WTC11 (cell line): ENCODE data around the gene GJC1. TPM values are rescaled to one million over a fixed set of nuclear protein-coding genes. Genes with fewer than 3 reads are reported as not detected.

Experiments used
- ATAC-seq: fragments of 200-7000 bp; cut with Tn5 transposase; 2 replicates; pipeline ENCODE4 v1.10.0; 2021; ENCODE audit warnings: mild to moderate bottlenecking, moderate library complexity
- CTCF ChIA-PET: fragments of 300-600 bp; sonication (Branson Sonifier 250); formaldehyde crosslinking; loops from one replicate; lab custom pipeline; 2021; ENCODE audit warnings: antibody characterized with exemption; lab: Charles Lee
- POLR2A ChIA-PET: fragments of 350-600 bp; sonication (Branson Sonifier 250); formaldehyde crosslinking; loops from one replicate; lab custom pipeline; 2021; ENCODE audit warnings: antibody characterized with exemption; lab: Charles Lee
- DNase-seq: peaks from one replicate; pipeline ENCODE4 v3.0.0; 2021; ENCODE audit warnings: low spot score
- H3K27ac Mint-ChIP-seq: 2 replicates; pipeline ENCODE4 v1.8.0; 2021; ENCODE audit warnings: mixed read lengths
- H3K27me3 Mint-ChIP-seq: 2 replicates; pipeline ENCODE4 v1.8.0; 2021; ENCODE audit warnings: low read depth, mild to moderate bottlenecking, moderate library complexity, mixed read lengths
- H3K36me3 Mint-ChIP-seq: 2 replicates; pipeline ENCODE4 v1.8.0; 2021; ENCODE audit warnings: mixed read lengths
- H3K4me1 Mint-ChIP-seq: 2 replicates; pipeline ENCODE4 v1.8.0; 2022; ENCODE audit warnings: mixed read lengths
- H3K4me3 Mint-ChIP-seq: 2 replicates; pipeline ENCODE4 v1.8.0; 2021; ENCODE audit warnings: mild to moderate bottlenecking, moderate library complexity, mixed read lengths
- H3K9me3 Mint-ChIP-seq: 2 replicates; pipeline ENCODE4 v1.8.0; 2021; ENCODE audit warnings: mixed read lengths
- ATF1 ChIP-seq: sonication (generic); formaldehyde crosslinking; IDR thresholded peaks from 2 replicates; pipeline ENCODE4 v1.8.1; 2023; ENCODE audit warnings: mild to moderate bottlenecking, moderate library complexity, missing genetic modification reagents
- CREB1 ChIP-seq: sonication (generic); formaldehyde crosslinking; IDR thresholded peaks from 2 replicates; pipeline ENCODE4 v1.8.0; 2023; ENCODE audit warnings: mild to moderate bottlenecking, missing genetic modification reagents
- FOXP1 ChIP-seq: sonication (generic); formaldehyde crosslinking; IDR thresholded peaks from 2 replicates; pipeline ENCODE4 v1.8.0; 2022; ENCODE audit warnings: missing genetic modification reagents, mild to moderate bottlenecking, moderate library complexity, borderline replicate concordance
- JUN ChIP-seq: sonication (generic); formaldehyde crosslinking; IDR thresholded peaks from 2 replicates; pipeline ENCODE4 v1.8.0; 2023; ENCODE audit warnings: mild to moderate bottlenecking, missing genetic modification reagents
- NFATC4 ChIP-seq: fragments of 250-450 bp; sonication (Bioruptor Pico); IDR thresholded peaks from 2 replicates; pipeline ENCODE4 v1.9.0; 2021; ENCODE audit warnings: mild to moderate bottlenecking
- SMAD4 ChIP-seq: sonication (generic); formaldehyde crosslinking; IDR thresholded peaks from 2 replicates; pipeline ENCODE4 v1.8.0; 2022; ENCODE audit warnings: mild to moderate bottlenecking, missing genetic modification reagents
- SP1 ChIP-seq: sonication (generic); formaldehyde crosslinking; conservative IDR thresholded peaks from 2 replicates; pipeline ENCODE4 v1.8.1; 2022; ENCODE audit warnings: missing genetic modification reagents
- TP53 ChIP-seq: sonication (generic); formaldehyde crosslinking; IDR thresholded peaks from 2 replicates; pipeline ENCODE4 v1.8.1; 2023; ENCODE audit warnings: mild to moderate bottlenecking, missing genetic modification reagents
- ZNF219 ChIP-seq: sonication (generic); formaldehyde crosslinking; IDR thresholded peaks from 2 replicates; pipeline ENCODE4 v1.8.0; 2023; ENCODE audit warnings: missing genetic modification reagents, mild to moderate bottlenecking, borderline replicate concordance
- ZNF263 ChIP-seq: sonication (generic); formaldehyde crosslinking; IDR thresholded peaks from 2 replicates; pipeline ENCODE4 v1.8.1; 2022; ENCODE audit warnings: low read depth, mild to moderate bottlenecking, moderate library complexity, missing genetic modification reagents
- total RNA-seq: library from RNA; stranded (reverse); gene quantifications from 3 replicates; pipeline ENCODE4 v1.2.3, GENCODE V29; 2021
- TF ChIP-seq, protein P1 (sequence below): sonication (generic); formaldehyde crosslinking; IDR thresholded peaks from 2 replicates; pipeline ENCODE4 v1.8.0; 2022; ENCODE audit warnings: mild to moderate bottlenecking, missing genetic modification reagents
- TF ChIP-seq, protein P2 (sequence below): sonication (generic); formaldehyde crosslinking; IDR thresholded peaks from 2 replicates; pipeline ENCODE4 v1.8.1; 2022; ENCODE audit warnings: missing genetic modification reagents, borderline replicate concordance
- TF ChIP-seq, protein P3 (sequence below): sonication (generic); formaldehyde crosslinking; IDR thresholded peaks from 2 replicates; pipeline ENCODE4 v1.8.1; 2022; ENCODE audit warnings: mild to moderate bottlenecking, missing genetic modification reagents, moderate library complexity, borderline replicate concordance
- TF ChIP-seq, protein P4 (sequence below): sonication (generic); formaldehyde crosslinking; IDR thresholded peaks from 2 replicates; pipeline ENCODE4 v1.8.0; 2022; ENCODE audit warnings: mild to moderate bottlenecking, missing genetic modification reagents
- TF ChIP-seq, protein P5 (sequence below): sonication (generic); formaldehyde crosslinking; IDR thresholded peaks from 2 replicates; pipeline ENCODE4 v1.8.1; 2022; ENCODE audit warnings: low read depth, mild to moderate bottlenecking, moderate library complexity, missing genetic modification reagents, borderline replicate concordance
- TF ChIP-seq, protein P6 (sequence below): fragments of 200-600 bp; IDR thresholded peaks from 2 replicates; pipeline ENCODE4 v1.8.0; 2022; ENCODE audit warnings: antibody characterized with exemption
- TF ChIP-seq, protein P7 (sequence below): fragments of 250-450 bp; sonication (Bioruptor Pico); IDR thresholded peaks from 2 replicates; pipeline ENCODE4 v1.9.0; 2021; ENCODE audit warnings: mild to moderate bottlenecking, borderline replicate concordance
- TF ChIP-seq, protein P8 (sequence below): fragments of 250-450 bp; sonication (Bioruptor Pico); IDR thresholded peaks from 2 replicates; pipeline ENCODE4 v1.9.0; 2021; ENCODE audit warnings: mild to moderate bottlenecking

The GJC1 gene
- total RNA-seq, 1 experiment from 2014 or later: 104 TPM

DNA sequence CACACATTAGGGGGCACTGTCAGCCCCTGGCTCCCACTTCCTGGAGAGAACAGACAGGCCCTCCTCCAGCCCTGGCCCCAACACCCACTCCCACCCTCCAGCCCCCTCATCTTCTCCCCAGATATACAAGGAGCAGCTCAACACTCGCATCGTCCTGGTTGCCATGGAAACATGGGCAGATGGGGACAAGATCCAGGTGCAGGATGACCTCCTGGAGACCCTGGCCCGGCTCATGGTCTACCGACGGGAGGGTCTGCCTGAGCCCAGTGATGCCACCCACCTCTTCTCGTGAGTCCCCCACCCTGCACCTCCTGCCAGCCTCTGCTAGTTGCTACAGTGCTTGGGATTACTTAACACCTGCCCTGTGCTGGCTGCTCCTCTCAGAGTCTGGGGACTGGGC is 56.9 kb downstream of the GJC1 start:
- H3K4me3 Mint-ChIP-seq: no peak overlapping the region

More for the DNA sequence above, 56.9 kb downstream of the GJC1 start:
- Mint-ChIP-seq H3K9me3 (no peaks in the 10 kb centered on the region), H3K36me3 (no peaks in the 10 kb centered on the region), H3K4me1 (peaks cover 5% of the 10 kb centered on the region; the same call in 1 of the 2 replicates), H3K27ac (no peak overlapping the region), H3K27me3 (peaks cover 22% of the 10 kb centered on the region)
- ChIA-PET POLR2A (no interaction called here), CTCF (interaction anchor here (0.5 to 2.7 kb wide), 7 partner anchors 21 to 397 kb away, joined by 3 to 11 read pairs (median 3); no protein-coding TSS in a partner anchor)
- TF ChIP-seq, protein P1, sequence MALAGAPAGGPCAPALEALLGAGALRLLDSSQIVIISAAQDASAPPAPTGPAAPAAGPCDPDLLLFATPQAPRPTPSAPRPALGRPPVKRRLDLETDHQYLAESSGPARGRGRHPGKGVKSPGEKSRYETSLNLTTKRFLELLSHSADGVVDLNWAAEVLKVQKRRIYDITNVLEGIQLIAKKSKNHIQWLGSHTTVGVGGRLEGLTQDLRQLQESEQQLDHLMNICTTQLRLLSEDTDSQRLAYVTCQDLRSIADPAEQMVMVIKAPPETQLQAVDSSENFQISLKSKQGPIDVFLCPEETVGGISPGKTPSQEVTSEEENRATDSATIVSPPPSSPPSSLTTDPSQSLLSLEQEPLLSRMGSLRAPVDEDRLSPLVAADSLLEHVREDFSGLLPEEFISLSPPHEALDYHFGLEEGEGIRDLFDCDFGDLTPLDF: no peak
- no peak for TF ChIP-seq FOXP1 (CRISPR knock-in tag)
- TF ChIP-seq TP53 (CRISPR knock-in tag): no peak
- TF ChIP-seq SP1: no peak
- TF ChIP-seq, protein P2, sequence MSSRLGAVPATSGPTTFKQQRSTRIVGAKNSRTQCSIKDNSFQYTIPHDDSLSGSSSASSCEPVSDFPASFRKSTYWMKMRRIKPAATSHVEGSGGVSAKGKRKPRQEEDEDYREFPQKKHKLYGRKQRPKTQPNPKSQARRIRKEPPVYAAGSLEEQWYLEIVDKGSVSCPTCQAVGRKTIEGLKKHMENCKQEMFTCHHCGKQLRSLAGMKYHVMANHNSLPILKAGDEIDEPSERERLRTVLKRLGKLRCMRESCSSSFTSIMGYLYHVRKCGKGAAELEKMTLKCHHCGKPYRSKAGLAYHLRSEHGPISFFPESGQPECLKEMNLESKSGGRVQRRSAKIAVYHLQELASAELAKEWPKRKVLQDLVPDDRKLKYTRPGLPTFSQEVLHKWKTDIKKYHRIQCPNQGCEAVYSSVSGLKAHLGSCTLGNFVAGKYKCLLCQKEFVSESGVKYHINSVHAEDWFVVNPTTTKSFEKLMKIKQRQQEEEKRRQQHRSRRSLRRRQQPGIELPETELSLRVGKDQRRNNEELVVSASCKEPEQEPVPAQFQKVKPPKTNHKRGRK (CRISPR knock-in tag): no peak
- no peak for TF ChIP-seq NFATC4 (CRISPR knock-in tag)
- TF ChIP-seq, protein P3, sequence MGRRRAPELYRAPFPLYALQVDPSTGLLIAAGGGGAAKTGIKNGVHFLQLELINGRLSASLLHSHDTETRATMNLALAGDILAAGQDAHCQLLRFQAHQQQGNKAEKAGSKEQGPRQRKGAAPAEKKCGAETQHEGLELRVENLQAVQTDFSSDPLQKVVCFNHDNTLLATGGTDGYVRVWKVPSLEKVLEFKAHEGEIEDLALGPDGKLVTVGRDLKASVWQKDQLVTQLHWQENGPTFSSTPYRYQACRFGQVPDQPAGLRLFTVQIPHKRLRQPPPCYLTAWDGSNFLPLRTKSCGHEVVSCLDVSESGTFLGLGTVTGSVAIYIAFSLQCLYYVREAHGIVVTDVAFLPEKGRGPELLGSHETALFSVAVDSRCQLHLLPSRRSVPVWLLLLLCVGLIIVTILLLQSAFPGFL: no peak
- TF ChIP-seq, protein P4, sequence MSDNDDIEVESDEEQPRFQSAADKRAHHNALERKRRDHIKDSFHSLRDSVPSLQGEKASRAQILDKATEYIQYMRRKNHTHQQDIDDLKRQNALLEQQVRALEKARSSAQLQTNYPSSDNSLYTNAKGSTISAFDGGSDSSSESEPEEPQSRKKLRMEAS: no peak
- TF ChIP-seq, protein P5, sequence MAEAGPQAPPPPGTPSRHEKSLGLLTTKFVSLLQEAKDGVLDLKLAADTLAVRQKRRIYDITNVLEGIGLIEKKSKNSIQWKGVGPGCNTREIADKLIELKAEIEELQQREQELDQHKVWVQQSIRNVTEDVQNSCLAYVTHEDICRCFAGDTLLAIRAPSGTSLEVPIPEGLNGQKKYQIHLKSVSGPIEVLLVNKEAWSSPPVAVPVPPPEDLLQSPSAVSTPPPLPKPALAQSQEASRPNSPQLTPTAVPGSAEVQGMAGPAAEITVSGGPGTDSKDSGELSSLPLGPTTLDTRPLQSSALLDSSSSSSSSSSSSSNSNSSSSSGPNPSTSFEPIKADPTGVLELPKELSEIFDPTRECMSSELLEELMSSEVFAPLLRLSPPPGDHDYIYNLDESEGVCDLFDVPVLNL: no peak
- no peak for TF ChIP-seq ATF1
- TF ChIP-seq, protein P6, sequence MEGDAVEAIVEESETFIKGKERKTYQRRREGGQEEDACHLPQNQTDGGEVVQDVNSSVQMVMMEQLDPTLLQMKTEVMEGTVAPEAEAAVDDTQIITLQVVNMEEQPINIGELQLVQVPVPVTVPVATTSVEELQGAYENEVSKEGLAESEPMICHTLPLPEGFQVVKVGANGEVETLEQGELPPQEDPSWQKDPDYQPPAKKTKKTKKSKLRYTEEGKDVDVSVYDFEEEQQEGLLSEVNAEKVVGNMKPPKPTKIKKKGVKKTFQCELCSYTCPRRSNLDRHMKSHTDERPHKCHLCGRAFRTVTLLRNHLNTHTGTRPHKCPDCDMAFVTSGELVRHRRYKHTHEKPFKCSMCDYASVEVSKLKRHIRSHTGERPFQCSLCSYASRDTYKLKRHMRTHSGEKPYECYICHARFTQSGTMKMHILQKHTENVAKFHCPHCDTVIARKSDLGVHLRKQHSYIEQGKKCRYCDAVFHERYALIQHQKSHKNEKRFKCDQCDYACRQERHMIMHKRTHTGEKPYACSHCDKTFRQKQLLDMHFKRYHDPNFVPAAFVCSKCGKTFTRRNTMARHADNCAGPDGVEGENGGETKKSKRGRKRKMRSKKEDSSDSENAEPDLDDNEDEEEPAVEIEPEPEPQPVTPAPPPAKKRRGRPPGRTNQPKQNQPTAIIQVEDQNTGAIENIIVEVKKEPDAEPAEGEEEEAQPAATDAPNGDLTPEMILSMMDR: no peak
- TF ChIP-seq ZNF219 (CRISPR knock-in tag): no peak
- TF ChIP-seq, protein P7, sequence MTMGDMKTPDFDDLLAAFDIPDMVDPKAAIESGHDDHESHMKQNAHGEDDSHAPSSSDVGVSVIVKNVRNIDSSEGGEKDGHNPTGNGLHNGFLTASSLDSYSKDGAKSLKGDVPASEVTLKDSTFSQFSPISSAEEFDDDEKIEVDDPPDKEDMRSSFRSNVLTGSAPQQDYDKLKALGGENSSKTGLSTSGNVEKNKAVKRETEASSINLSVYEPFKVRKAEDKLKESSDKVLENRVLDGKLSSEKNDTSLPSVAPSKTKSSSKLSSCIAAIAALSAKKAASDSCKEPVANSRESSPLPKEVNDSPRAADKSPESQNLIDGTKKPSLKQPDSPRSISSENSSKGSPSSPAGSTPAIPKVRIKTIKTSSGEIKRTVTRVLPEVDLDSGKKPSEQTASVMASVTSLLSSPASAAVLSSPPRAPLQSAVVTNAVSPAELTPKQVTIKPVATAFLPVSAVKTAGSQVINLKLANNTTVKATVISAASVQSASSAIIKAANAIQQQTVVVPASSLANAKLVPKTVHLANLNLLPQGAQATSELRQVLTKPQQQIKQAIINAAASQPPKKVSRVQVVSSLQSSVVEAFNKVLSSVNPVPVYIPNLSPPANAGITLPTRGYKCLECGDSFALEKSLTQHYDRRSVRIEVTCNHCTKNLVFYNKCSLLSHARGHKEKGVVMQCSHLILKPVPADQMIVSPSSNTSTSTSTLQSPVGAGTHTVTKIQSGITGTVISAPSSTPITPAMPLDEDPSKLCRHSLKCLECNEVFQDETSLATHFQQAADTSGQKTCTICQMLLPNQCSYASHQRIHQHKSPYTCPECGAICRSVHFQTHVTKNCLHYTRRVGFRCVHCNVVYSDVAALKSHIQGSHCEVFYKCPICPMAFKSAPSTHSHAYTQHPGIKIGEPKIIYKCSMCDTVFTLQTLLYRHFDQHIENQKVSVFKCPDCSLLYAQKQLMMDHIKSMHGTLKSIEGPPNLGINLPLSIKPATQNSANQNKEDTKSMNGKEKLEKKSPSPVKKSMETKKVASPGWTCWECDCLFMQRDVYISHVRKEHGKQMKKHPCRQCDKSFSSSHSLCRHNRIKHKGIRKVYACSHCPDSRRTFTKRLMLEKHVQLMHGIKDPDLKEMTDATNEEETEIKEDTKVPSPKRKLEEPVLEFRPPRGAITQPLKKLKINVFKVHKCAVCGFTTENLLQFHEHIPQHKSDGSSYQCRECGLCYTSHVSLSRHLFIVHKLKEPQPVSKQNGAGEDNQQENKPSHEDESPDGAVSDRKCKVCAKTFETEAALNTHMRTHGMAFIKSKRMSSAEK: no peak
- no peak for TF ChIP-seq JUN (CRISPR knock-in tag)
- TF ChIP-seq SMAD4 (CRISPR knock-in tag): no peak
- no peak for TF ChIP-seq CREB1 (CRISPR knock-in tag)
- TF ChIP-seq, protein P8, sequence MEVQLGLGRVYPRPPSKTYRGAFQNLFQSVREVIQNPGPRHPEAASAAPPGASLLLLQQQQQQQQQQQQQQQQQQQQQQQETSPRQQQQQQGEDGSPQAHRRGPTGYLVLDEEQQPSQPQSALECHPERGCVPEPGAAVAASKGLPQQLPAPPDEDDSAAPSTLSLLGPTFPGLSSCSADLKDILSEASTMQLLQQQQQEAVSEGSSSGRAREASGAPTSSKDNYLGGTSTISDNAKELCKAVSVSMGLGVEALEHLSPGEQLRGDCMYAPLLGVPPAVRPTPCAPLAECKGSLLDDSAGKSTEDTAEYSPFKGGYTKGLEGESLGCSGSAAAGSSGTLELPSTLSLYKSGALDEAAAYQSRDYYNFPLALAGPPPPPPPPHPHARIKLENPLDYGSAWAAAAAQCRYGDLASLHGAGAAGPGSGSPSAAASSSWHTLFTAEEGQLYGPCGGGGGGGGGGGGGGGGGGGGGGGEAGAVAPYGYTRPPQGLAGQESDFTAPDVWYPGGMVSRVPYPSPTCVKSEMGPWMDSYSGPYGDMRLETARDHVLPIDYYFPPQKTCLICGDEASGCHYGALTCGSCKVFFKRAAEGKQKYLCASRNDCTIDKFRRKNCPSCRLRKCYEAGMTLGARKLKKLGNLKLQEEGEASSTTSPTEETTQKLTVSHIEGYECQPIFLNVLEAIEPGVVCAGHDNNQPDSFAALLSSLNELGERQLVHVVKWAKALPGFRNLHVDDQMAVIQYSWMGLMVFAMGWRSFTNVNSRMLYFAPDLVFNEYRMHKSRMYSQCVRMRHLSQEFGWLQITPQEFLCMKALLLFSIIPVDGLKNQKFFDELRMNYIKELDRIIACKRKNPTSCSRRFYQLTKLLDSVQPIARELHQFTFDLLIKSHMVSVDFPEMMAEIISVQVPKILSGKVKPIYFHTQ (CRISPR knock-in tag): no peak
- no peak for TF ChIP-seq ZNF263
- ATAC-seq (no peak), DNase-seq (no peak)
